ENCODE data around the gene SVIL. TPM values are rescaled to one million over a fixed set of nuclear protein-coding genes. Genes with fewer than 3 reads are reported as not detected.
"Not testable (repeated sequence)": the region's sequence is repeated elsewhere in the genome, so short reads cannot be mapped to it uniquely, and the experiment has no call there.

SVIL gene
- total and polyA plus RNA-seq, 2 experiments from 2014 or later = 252 to 412 TPM

DNA sequence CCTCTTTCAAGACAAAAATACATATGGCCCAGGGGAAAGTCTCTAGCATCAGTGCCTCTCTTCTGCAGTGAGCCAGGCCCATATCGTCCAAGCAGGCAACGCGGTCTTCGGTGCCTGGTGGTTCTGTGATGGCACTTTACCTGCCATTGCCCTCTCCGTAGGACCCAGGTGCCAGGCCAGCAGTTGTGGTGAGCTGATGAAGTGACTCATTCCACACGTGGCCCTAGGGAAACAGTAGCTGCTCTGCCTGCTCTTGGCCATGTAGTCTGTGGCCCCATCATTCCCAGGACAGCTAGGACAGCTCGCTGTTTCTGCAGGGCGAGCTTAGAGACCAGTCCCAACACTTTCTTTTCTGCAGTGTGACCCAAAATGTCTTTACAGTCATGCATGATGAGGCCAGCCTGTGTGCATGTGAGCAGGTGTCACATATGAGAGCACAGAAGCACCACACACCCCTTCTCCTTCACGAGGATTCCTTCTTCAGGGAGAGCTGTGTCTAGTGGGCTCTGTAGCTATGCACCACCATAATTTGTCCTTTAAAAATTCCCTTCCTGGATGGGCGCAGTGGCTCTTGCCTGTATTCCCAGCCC is 39.0 kb downstream of the SVIL start:
- Histone ChIP-seq H3K36me3 (peaks cover 4% of the 10 kb centered on the region), H3K9me3 (ENCODE audit: low read depth) (no peaks in the 10 kb centered on the region), H3K27ac (peak overlapping the region; percentile 25), H3K27me3 (no peaks in the 10 kb centered on the region), H3K4me1 (ENCODE audit: low read depth) (peaks cover 22% of the 10 kb centered on the region), H3K4me3 (no peak overlapping the region)
- no peak for DNase-seq (ENCODE audit: low read depth in 1 of 2, low spot score in 1 of 2)
- TF ChIP-seq, protein P1, sequence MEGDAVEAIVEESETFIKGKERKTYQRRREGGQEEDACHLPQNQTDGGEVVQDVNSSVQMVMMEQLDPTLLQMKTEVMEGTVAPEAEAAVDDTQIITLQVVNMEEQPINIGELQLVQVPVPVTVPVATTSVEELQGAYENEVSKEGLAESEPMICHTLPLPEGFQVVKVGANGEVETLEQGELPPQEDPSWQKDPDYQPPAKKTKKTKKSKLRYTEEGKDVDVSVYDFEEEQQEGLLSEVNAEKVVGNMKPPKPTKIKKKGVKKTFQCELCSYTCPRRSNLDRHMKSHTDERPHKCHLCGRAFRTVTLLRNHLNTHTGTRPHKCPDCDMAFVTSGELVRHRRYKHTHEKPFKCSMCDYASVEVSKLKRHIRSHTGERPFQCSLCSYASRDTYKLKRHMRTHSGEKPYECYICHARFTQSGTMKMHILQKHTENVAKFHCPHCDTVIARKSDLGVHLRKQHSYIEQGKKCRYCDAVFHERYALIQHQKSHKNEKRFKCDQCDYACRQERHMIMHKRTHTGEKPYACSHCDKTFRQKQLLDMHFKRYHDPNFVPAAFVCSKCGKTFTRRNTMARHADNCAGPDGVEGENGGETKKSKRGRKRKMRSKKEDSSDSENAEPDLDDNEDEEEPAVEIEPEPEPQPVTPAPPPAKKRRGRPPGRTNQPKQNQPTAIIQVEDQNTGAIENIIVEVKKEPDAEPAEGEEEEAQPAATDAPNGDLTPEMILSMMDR (IDR thresholded peaks at IDR 0.05; ENCODE audit: low read depth, low read length) = no peak

DNA sequence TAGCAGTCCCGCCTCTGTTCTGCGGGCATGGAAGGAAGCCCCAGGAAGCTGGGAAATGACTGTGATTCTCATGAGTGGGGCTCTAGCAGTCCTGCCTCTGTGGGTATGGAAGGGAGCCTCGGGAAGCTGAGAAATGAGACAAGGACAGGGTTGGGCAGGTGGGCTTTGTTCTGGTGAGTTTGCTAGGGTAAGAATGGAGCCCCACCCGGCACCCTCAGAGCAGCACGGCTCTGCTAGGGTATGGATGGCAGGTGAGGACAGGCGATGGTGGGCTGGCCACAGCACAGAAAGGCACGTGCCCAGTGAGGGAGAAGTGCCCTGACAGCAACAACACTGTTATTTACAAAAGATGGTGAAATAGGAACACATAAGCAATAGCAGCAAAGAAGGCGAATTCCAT is 39.6 kb downstream of the SVIL start:
- TF ChIP-seq, protein P1 (IDR thresholded peaks at IDR 0.05; ENCODE audit: low read depth, low read length) = no peak
- no peaks in the 10 kb centered on the region for H3K9me3 ChIP-seq (ENCODE audit: low read depth)
- H3K27ac ChIP-seq = peak overlapping the region; percentile 25
- no peaks in the 10 kb centered on the region for H3K27me3 ChIP-seq
- H3K36me3 ChIP-seq = peaks cover 4% of the 10 kb centered on the region
- DNase-seq (ENCODE audit: low read depth in 1 of 2, low spot score in 1 of 2) = no peak
- no peak overlapping the region for H3K4me3 ChIP-seq
- H3K4me1 ChIP-seq (ENCODE audit: low read depth) = peaks cover 26% of the 10 kb centered on the region

DNA sequence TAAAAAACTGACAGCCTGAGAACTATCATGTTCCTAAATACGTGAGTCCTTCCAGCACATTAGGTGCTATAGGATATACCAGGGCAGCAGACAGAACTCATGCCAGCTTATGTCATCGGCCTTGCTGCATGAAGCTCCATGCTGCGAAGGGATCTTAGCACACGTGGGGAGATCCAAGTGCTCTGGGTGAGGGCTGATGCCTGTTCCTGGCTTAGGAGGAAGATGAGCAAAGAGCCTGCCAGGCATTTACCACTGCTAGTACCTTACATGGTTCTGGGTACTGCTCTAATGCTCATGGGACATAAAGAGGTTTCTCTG is 43.2 kb downstream of the SVIL start:
- Histone ChIP-seq H3K36me3 (peaks cover 4% of the 10 kb centered on the region), H3K4me3 (no peak overlapping the region), H3K27ac (peak overlapping the region; percentile 60), H3K27me3 (no peaks in the 10 kb centered on the region), H3K4me1 (ENCODE audit: low read depth) (peaks cover 39% of the 10 kb centered on the region), H3K9me3 (ENCODE audit: low read depth) (no peaks in the 10 kb centered on the region)
- no peak for DNase-seq (ENCODE audit: low read depth in 1 of 2, low spot score in 1 of 2)
- TF ChIP-seq, protein P1 (IDR thresholded peaks at IDR 0.05; ENCODE audit: low read depth, low read length) = no peak

DNA sequence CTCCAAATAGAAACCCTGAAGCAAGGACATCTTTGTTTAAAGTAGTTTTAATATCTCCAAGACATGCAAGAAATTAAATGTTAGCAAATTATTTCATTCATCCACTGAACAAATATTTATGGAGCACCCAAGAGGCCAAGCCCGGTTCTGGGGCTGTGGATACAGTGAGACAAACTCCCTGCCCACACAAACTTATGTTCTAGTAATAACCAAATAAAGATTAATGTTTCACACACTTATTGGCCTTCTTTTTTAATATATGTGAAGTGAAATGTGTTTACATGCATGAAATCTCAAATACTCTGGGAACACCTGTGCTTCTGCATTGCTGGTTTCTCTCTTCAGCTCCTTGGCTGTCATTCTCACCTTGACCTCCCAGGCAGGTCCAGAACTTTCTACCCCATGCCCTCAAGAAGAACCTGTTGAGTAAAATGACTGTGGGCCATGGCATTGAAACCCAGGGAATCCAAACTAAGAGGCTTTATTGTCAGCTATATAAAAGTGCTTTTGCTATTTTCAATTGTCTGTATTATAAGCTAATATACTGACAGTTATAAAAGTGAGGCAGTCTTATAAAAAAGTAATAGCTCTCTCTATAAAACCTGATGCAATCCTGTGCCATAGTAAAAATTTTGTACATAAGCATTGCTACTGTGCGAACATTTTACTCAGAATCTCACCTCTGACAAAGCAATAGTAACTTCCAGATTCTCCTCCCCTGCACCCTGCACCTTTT is 43.7 kb downstream of the SVIL start:
- H3K36me3 ChIP-seq = peaks cover 4% of the 10 kb centered on the region
- peaks cover 39% of the 10 kb centered on the region for H3K4me1 ChIP-seq (ENCODE audit: low read depth)
- DNase-seq (ENCODE audit: low read depth in 1 of 2, low spot score in 1 of 2) = no peak
- no peaks in the 10 kb centered on the region for H3K27me3 ChIP-seq
- TF ChIP-seq, protein P1 (IDR thresholded peaks at IDR 0.05; ENCODE audit: low read depth, low read length) = no peak
- H3K27ac ChIP-seq = peak overlapping the region; percentile 60
- no peaks in the 10 kb centered on the region for H3K9me3 ChIP-seq (ENCODE audit: low read depth)
- H3K4me3 ChIP-seq = no peak overlapping the region

DNA sequence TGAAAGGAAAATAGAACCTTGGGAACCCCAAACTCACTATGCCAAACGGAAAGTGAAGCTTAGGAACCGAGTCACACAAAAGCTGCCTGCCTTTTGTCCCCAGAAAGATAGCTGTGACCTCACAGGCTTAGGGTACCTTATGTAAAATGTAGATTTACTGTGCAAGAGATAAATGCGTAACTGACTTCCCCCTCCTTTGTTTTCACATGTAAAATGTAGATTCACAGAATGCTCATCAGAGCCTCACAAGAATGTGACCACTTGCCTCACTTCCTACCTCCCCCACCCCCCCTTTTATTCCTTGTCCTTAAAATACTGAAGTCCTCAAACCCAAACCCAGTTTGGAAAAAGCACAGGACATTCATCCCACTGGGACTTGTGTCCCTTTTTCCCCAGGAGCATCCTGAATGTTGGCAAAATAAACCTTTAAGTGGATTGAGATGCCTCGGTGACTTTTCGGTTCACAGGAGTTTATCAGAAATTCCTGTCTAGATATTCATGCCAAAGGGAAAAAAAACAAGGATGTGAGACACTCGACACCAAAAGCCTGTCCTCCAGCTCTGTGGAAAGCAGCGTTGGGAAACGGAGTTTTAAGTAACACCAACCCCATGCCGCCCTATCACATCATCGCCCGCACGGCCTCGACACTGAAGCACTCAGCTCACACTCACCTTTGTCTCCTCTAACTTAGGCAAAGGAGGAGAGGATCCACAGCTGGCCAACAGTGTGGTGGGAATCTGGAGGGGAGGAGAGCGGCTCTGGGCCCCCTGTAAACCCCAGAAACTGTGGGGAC is 45.9 kb downstream of the SVIL start:
- DNase-seq (ENCODE audit: low read depth in 1 of 2, low spot score in 1 of 2) = peak in 1 of 2 donors; percentile 56
- TF ChIP-seq, protein P1 (IDR thresholded peaks at IDR 0.05; ENCODE audit: low read depth, low read length) = no peak
- peak overlapping the region; percentile 33 for H3K27ac ChIP-seq
- no peak overlapping the region for H3K4me3 ChIP-seq
- H3K27me3 ChIP-seq = no peaks in the 10 kb centered on the region
- H3K9me3 ChIP-seq (ENCODE audit: low read depth) = no peaks in the 10 kb centered on the region
- peaks cover 44% of the 10 kb centered on the region for H3K4me1 ChIP-seq (ENCODE audit: low read depth)
- H3K36me3 ChIP-seq = no peaks in the 10 kb centered on the region

DNA sequence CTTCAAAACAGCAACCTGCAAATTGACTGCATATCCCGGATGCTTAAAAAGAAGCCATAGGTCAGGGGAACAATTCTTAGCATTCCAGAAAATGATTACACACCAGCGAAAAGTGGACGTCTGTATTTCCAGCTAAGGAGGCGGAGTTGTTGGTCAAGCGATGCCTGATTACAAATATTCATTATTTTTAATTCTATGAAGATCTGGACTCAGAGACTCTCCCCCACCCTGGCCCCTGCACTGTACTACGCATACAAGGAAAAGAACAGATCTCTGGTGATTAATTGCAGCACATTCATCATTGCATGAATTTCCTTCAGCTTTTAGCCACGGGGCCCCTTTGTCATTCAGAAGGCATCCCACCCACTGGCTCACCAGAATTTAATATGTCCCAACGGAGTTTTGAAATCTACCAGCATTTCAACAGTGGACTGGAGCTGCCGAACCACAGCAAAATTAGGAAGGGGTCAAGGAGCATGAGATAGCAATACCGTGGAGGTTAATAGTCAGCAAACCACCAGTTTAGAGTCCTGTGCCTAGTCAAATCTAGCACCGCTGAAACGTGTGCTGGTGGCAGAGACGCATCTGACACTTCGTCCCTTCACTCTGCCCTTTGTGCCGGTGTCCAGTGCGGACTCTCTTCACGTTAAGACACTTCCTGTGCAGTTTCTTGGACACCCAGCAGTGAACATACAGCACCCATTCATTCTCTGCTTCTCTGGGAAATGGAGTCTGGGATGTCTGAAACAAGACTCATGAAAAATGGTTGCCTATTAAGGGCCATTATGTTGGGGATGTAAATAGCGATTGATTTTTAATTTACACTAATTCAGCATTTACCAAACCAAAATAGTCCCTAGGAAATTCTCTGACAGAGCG is 46.8 kb downstream of the SVIL start:
- peak in 1 of 2 donors; percentile 71 for DNase-seq (ENCODE audit: low read depth in 1 of 2, low spot score in 1 of 2)
- not testable (repeated sequence) for H3K27me3 ChIP-seq; H3K36me3 ChIP-seq; H3K4me3 ChIP-seq; H3K9me3 ChIP-seq (ENCODE audit: low read depth)
- Histone ChIP-seq H3K4me1 (ENCODE audit: low read depth) (peaks cover 39% of the 10 kb centered on the region), H3K27ac (peak overlapping the region; percentile 68)

DNA sequence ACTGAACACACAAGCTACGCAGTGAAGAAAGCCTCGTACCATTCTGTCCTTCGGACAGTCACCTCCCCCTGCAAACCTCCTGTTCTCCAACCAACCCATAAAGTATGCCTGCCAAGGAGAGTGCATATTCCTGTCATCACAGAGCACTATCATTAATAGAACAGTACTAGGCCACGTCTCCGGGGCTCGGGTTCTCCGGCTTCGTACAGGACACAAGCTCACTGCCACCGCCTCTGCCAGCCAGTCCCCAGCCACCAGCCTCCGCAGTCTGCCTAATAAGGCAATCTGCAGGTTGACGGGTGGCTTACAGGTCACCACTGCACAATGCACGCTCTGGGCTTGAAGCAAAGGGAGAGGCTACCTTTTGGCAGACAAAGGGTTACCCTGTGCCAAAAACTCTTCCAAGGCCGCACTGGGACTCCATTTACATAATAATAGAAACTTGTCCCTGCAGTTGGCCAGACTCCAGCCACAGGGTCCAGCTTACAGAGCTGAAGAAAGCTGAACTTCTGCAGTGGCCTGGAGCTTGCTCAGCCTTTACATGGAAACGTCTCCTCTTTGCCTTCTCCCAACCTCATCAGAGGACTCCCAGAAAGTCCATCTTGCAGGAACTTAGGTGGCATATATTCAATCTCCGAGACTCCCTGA is 47.5 kb downstream of the SVIL start:
- H3K4me1 ChIP-seq (ENCODE audit: low read depth) = peaks cover 39% of the 10 kb centered on the region
- not testable (repeated sequence) for H3K27me3 ChIP-seq; H3K4me3 ChIP-seq; H3K36me3 ChIP-seq; H3K9me3 ChIP-seq (ENCODE audit: low read depth); DNase-seq (ENCODE audit: low read depth in 1 of 2, low spot score in 1 of 2)
- peak overlapping the region; percentile 68 for H3K27ac ChIP-seq
